Esophagus (tissue), 2 donors: Measurements from ENCODE around the gene CWH43. TPM values are rescaled to one million over a fixed set of nuclear protein-coding genes. Genes with fewer than 3 reads are reported as not detected.
A peak's percentile ranks its signal among the peaks of the same experiment; 100 is the strongest.
"Not testable (repeated sequence)": the region's sequence is repeated elsewhere in the genome, so short reads cannot be mapped to it uniquely, and the experiment has no call there.

ENCODE experiments used
- H3K27ac ChIP-seq, 2 donors: one replicate each; pipeline ENCODE4 v1.5.1; 2013; ENCODE audit warnings: low read depth in 2 of 2, mild to moderate bottlenecking in 2 of 2, inconsistent platforms in 1 of 2, low read length in 1 of 2, moderate library complexity in 1 of 2
- H3K27me3 ChIP-seq, 2 donors: one replicate each; pipeline ENCODE4 v1.6.1; 2013; ENCODE audit warnings: low read length in 2 of 2, control low read depth in 1 of 2, mild to moderate bottlenecking in 1 of 2; ENCODE audit not compliant: insufficient read depth in 2 of 2, control insufficient read depth in 1 of 2
- H3K36me3 ChIP-seq, 2 donors: one replicate each; pipeline ENCODE4 v1.6.1; 2013; ENCODE audit warnings: low read length in 1 of 2; ENCODE audit not compliant: control insufficient read depth in 2 of 2, insufficient read depth in 2 of 2
- H3K4me1 ChIP-seq, 2 donors: one replicate each; pipeline ENCODE4 v1.6.1; 2013; ENCODE audit warnings: low read length in 1 of 2; ENCODE audit not compliant: control insufficient read depth in 2 of 2, insufficient read depth in 2 of 2
- H3K4me3 ChIP-seq, 2 donors: one replicate each; pipeline ENCODE4 v1.5.1; 2013; ENCODE audit warnings: low read length in 2 of 2, mild to moderate bottlenecking in 2 of 2, low read depth in 1 of 2, moderate library complexity in 1 of 2
- H3K9me3 ChIP-seq, 2 donors: one replicate each; pipeline ENCODE4 v1.6.1; 2013; ENCODE audit warnings: mild to moderate bottlenecking in 2 of 2, low read depth in 1 of 2, low read length in 1 of 2, moderate library complexity in 1 of 2; ENCODE audit not compliant: control insufficient read depth in 2 of 2, insufficient read depth in 1 of 2
- whole genome bisulfite sequencing, 2 donors: extraction: QIAGEN DNeasy Blood & Tissue Kit; methylation state at CpG; one replicate each; pipeline ENCODE4 v1.1.7; 2013; 5-methylcytosine and 5-hydroxymethylcytosine counted together
- polyA plus RNA-seq, 2 donors: library from polyadenylated mRNA; stranded (reverse); fragments of 200-250 nt; gene quantifications; one replicate each; pipeline ENCODE4 v1.2.3, GENCODE V29; 2013
- donor health status: healthy with polysubstance abuse.
- donor health status: Bipolar disorder and iron deficiency.

CWH43 gene
- polyA plus RNA-seq, 2 donors, result 14.4 to 19.3 TPM

- peak overlapping the region; percentile 72 to 90 for H3K27ac ChIP-seq
- H3K4me3 ChIP-seq, result no peak overlapping the region
- H3K36me3 ChIP-seq, result no peaks in the 10 kb centered on the region
- H3K27me3 ChIP-seq, result no peaks in the 10 kb centered on the region
- H3K4me1 ChIP-seq, result peaks cover 0 to 4% of the 10 kb centered on the region in 2 donors
- no peaks in the 10 kb centered on the region for H3K9me3 ChIP-seq
- 63 to 76% methylated on average over 4 of the region's 4 CpGs for WGBS, 2 donors
These were observed 17.3 kb upstream of the CWH43 start for GRCh38 chr4:48968814-48969213.

- no peaks in the 10 kb centered on the region for H3K27me3 ChIP-seq
- no peaks in the 10 kb centered on the region for H3K9me3 ChIP-seq
- H3K27ac ChIP-seq, result peak overlapping the region; percentile 26 to 70
- H3K36me3 ChIP-seq, result no peaks in the 10 kb centered on the region
- 64 to 68% methylated on average over 3 of the region's 3 CpGs for WGBS, 2 donors
- H3K4me3 ChIP-seq, result no peak overlapping the region
- H3K4me1 ChIP-seq, result peaks cover 0 to 4% of the 10 kb centered on the region in 2 donors
These were observed 15.6 kb upstream of the CWH43 start for GRCh38 chr4:48970471-48970921.

- H3K27ac ChIP-seq, result no peak overlapping the region
These were observed 11.0 kb upstream of the CWH43 start for GRCh38 chr4:48974979-48975640.

GRCh38 chr4:48976041-48976440, 10.0 kb upstream of the CWH43 start:
- WGBS, 2 donors, result 84% methylated on average over 4 of the region's 4 CpGs
- no peaks in the 10 kb centered on the region for H3K27me3 ChIP-seq
- H3K4me3 ChIP-seq, result no peak overlapping the region
- H3K36me3 ChIP-seq, result no peaks in the 10 kb centered on the region
- H3K4me1 ChIP-seq, result no peaks in the 10 kb centered on the region
- no peaks in the 10 kb centered on the region for H3K9me3 ChIP-seq
- no peak overlapping the region for H3K27ac ChIP-seq

More at GRCh38 chr4:48974979-48975640, 11.0 kb upstream of the CWH43 start:
- Histone ChIP-seq H3K4me3 (no peak overlapping the region), H3K36me3 (no peaks in the 10 kb centered on the region), H3K4me1 (no peaks in the 10 kb centered on the region), H3K9me3 (no peaks in the 10 kb centered on the region), H3K27me3 (no peaks in the 10 kb centered on the region)
- WGBS, 2 donors, result 49 to 53% methylated on average over 2 of the region's 2 CpGs

GRCh38 chr4:48979914-48980579, 6.0 kb upstream of the CWH43 start:
- H3K36me3 ChIP-seq, result no peaks in the 10 kb centered on the region
- H3K4me1 ChIP-seq, result no peaks in the 10 kb centered on the region
- no peak overlapping the region for H3K27ac ChIP-seq
- WGBS, 2 donors, result 78 to 84% methylated on average over 6 of the region's 6 CpGs
- H3K27me3 ChIP-seq, result no peaks in the 10 kb centered on the region
- no peak overlapping the region for H3K4me3 ChIP-seq
- no peaks in the 10 kb centered on the region for H3K9me3 ChIP-seq

- H3K27ac ChIP-seq, H3K4me3 ChIP-seq, H3K27me3 ChIP-seq, H3K36me3 ChIP-seq, H3K4me1 ChIP-seq, H3K9me3 ChIP-seq: not testable (repeated sequence)
- WGBS, 2 donors, result 87 to 89% methylated on average over 2 of the region's 2 CpGs
These were observed 2.1 kb upstream of the CWH43 start for GRCh38 chr4:48984005-48984404.

- H3K4me3 ChIP-seq, result peak overlapping the region; percentile 60 to 63
- WGBS, 2 donors, result 22 to 29% methylated on average over 18 of the region's 18 CpGs
- H3K27ac ChIP-seq, result no peak overlapping the region
- peaks cover 8% of the 10 kb centered on the region in 2 donors for H3K4me1 ChIP-seq
- H3K36me3 ChIP-seq, result no peaks in the 10 kb centered on the region
- no peaks in the 10 kb centered on the region for H3K27me3 ChIP-seq
- H3K9me3 ChIP-seq, result no peaks in the 10 kb centered on the region
These were observed 486 bp upstream of the CWH43 start for GRCh38 chr4:48985602-48985975.

GRCh38 chr4:48986654-48987164, 634 bp downstream of the CWH43 start:
- H3K27me3 ChIP-seq, result no peaks in the 10 kb centered on the region
- WGBS, 2 donors, result 41% methylated on average over 27 of the region's 27 CpGs

GRCh38 chr4:48989461-48990203, 3.6 kb downstream of the CWH43 start:
- Histone ChIP-seq H3K27ac (no peak overlapping the region), H3K4me1 (peaks cover 8% of the 10 kb centered on the region in 2 donors), H3K27me3 (no peaks in the 10 kb centered on the region), H3K9me3 (no peaks in the 10 kb centered on the region), H3K4me3 (no peak overlapping the region), H3K36me3 (no peaks in the 10 kb centered on the region)
- 71 to 81% methylated on average over 5 of the region's 5 CpGs for WGBS, 2 donors

More at GRCh38 chr4:48986654-48987164, 634 bp downstream of the CWH43 start:
- peak overlapping the region; percentile 60 to 63 for H3K4me3 ChIP-seq
- H3K9me3 ChIP-seq, result no peaks in the 10 kb centered on the region
- no peaks in the 10 kb centered on the region for H3K36me3 ChIP-seq
- H3K4me1 ChIP-seq, result peaks cover 8% of the 10 kb centered on the region in 2 donors
- peak overlapping the region; percentile 63 to 73 for H3K27ac ChIP-seq
